ENCODE results near the gene ZFP36L2. TPM values are rescaled to one million over a fixed set of nuclear protein-coding genes. Genes with fewer than 3 reads are reported as not detected.
A peak's percentile ranks its signal among the peaks of the same experiment; 100 is the strongest.

ZFP36L2 gene
- total and polyA plus RNA-seq, 2 donors, result 16.1 to 412 TPM

GRCh38 chr2:43258547-43259156, 32.2 kb upstream of the ZFP36L2 start:
- Histone ChIP-seq H3K27ac (ENCODE audit: low read depth in 1 of 2, low read length in 1 of 2) (no peak overlapping the region), H3K27me3 (ENCODE audit: control insufficient read depth in 2 of 2, insufficient read depth in 1 of 2, low read length in 1 of 2) (no peaks in the 10 kb centered on the region), H3K4me3 (ENCODE audit: low read length in 2 of 2) (no peak overlapping the region), H3K36me3 (ENCODE audit: control insufficient read depth in 2 of 2, insufficient read depth in 2 of 2, low read length in 1 of 2) (peaks cover 5 to 7% of the 10 kb centered on the region in 2 donors), H3K4me1 (ENCODE audit: control insufficient read depth in 2 of 2, insufficient read depth in 2 of 2, low read length in 2 of 2) (no peaks in the 10 kb centered on the region), H3K9me3 (ENCODE audit: control insufficient read depth in 2 of 2, insufficient read depth in 1 of 2, low read length in 1 of 2) (no peaks in the 10 kb centered on the region)
- WGBS, result over 99% methylated on average over 2 of the region's 2 CpGs
- no peak for DNase-seq (ENCODE audit: low read depth in 6 of 9, low spot score in 9 of 9)

GRCh38 chr2:43255296-43255910, 29.0 kb upstream of the ZFP36L2 start:
- Histone ChIP-seq H3K27me3 (ENCODE audit: control insufficient read depth in 2 of 2, insufficient read depth in 1 of 2, low read length in 1 of 2) (no peaks in the 10 kb centered on the region), H3K4me3 (ENCODE audit: low read length in 2 of 2) (no peak overlapping the region), H3K36me3 (ENCODE audit: control insufficient read depth in 2 of 2, insufficient read depth in 2 of 2, low read length in 1 of 2) (peaks cover 7 to 9% of the 10 kb centered on the region in 2 donors), H3K4me1 (ENCODE audit: control insufficient read depth in 2 of 2, insufficient read depth in 2 of 2, low read length in 2 of 2) (peaks cover 0 to 13% of the 10 kb centered on the region in 2 donors), H3K27ac (ENCODE audit: low read depth in 1 of 2, low read length in 1 of 2) (peak overlapping the region in 1 of 2 donors; percentile 47), H3K9me3 (ENCODE audit: control insufficient read depth in 2 of 2, insufficient read depth in 1 of 2, low read length in 1 of 2) (no peaks in the 10 kb centered on the region)
- DNase-seq (ENCODE audit: low read depth in 6 of 9, low spot score in 9 of 9), result no peak
- WGBS, result 81% methylated on average over 8 of the region's 8 CpGs

- H3K27ac ChIP-seq (ENCODE audit: low read depth in 1 of 2, low read length in 1 of 2), result no peak overlapping the region
- H3K27me3 ChIP-seq (ENCODE audit: control insufficient read depth in 2 of 2, insufficient read depth in 1 of 2, low read length in 1 of 2), result no peaks in the 10 kb centered on the region
- WGBS, result 98% methylated on average over 5 of the region's 5 CpGs
- H3K4me3 ChIP-seq (ENCODE audit: low read length in 2 of 2), result no peak overlapping the region
- H3K9me3 ChIP-seq (ENCODE audit: control insufficient read depth in 2 of 2, insufficient read depth in 1 of 2, low read length in 1 of 2), result no peaks in the 10 kb centered on the region
- peaks cover 0 to 13% of the 10 kb centered on the region in 2 donors for H3K4me1 ChIP-seq (ENCODE audit: control insufficient read depth in 2 of 2, insufficient read depth in 2 of 2, low read length in 2 of 2)
- DNase-seq (ENCODE audit: low read depth in 6 of 9, low spot score in 9 of 9), result no peak
- peaks cover 7 to 9% of the 10 kb centered on the region in 2 donors for H3K36me3 ChIP-seq (ENCODE audit: control insufficient read depth in 2 of 2, insufficient read depth in 2 of 2, low read length in 1 of 2)
These were observed 27.9 kb upstream of the ZFP36L2 start for GRCh38 chr2:43254331-43254730.

GRCh38 chr2:43251171-43251731, 24.8 kb upstream of the ZFP36L2 start:
- H3K4me3 ChIP-seq (ENCODE audit: low read length in 2 of 2), result no peak overlapping the region
- peaks cover under 1 to 4% of the 10 kb centered on the region in 2 donors for H3K36me3 ChIP-seq (ENCODE audit: control insufficient read depth in 2 of 2, insufficient read depth in 2 of 2, low read length in 1 of 2)
- no peaks in the 10 kb centered on the region for H3K27me3 ChIP-seq (ENCODE audit: control insufficient read depth in 2 of 2, insufficient read depth in 1 of 2, low read length in 1 of 2)
- DNase-seq (ENCODE audit: low read depth in 6 of 9, low spot score in 9 of 9), result peak in 2 of 9 donors; percentile 9 to 33
- no peaks in the 10 kb centered on the region for H3K9me3 ChIP-seq (ENCODE audit: control insufficient read depth in 2 of 2, insufficient read depth in 1 of 2, low read length in 1 of 2)
- WGBS, result 65% methylated on average over 5 of the region's 5 CpGs
- H3K4me1 ChIP-seq (ENCODE audit: control insufficient read depth in 2 of 2, insufficient read depth in 2 of 2, low read length in 2 of 2), result peaks cover 0 to 13% of the 10 kb centered on the region in 2 donors
- H3K27ac ChIP-seq (ENCODE audit: low read depth in 1 of 2, low read length in 1 of 2), result peak overlapping the region; percentile 38 to 85

GRCh38 chr2:43250015-43250414, 23.6 kb upstream of the ZFP36L2 start:
- 99% methylated on average over 2 of the region's 2 CpGs for WGBS
- Histone ChIP-seq H3K4me3 (ENCODE audit: low read length in 2 of 2) (no peak overlapping the region), H3K4me1 (ENCODE audit: control insufficient read depth in 2 of 2, insufficient read depth in 2 of 2, low read length in 2 of 2) (peaks cover 0 to 13% of the 10 kb centered on the region in 2 donors), H3K27ac (ENCODE audit: low read depth in 1 of 2, low read length in 1 of 2) (no peak overlapping the region), H3K27me3 (ENCODE audit: control insufficient read depth in 2 of 2, insufficient read depth in 1 of 2, low read length in 1 of 2) (no peaks in the 10 kb centered on the region), H3K36me3 (ENCODE audit: control insufficient read depth in 2 of 2, insufficient read depth in 2 of 2, low read length in 1 of 2) (peaks cover 3 to 4% of the 10 kb centered on the region in 2 donors), H3K9me3 (ENCODE audit: control insufficient read depth in 2 of 2, insufficient read depth in 1 of 2, low read length in 1 of 2) (no peaks in the 10 kb centered on the region)
- DNase-seq (ENCODE audit: low read depth in 6 of 9, low spot score in 9 of 9), result no peak

GRCh38 chr2:43248621-43249020, 22.2 kb upstream of the ZFP36L2 start:
- Histone ChIP-seq H3K4me1 (ENCODE audit: control insufficient read depth in 2 of 2, insufficient read depth in 2 of 2, low read length in 2 of 2) (peaks cover 0 to 13% of the 10 kb centered on the region in 2 donors), H3K36me3 (ENCODE audit: control insufficient read depth in 2 of 2, insufficient read depth in 2 of 2, low read length in 1 of 2) (peaks cover 4 to 10% of the 10 kb centered on the region in 2 donors), H3K27ac (ENCODE audit: low read depth in 1 of 2, low read length in 1 of 2) (no peak overlapping the region), H3K4me3 (ENCODE audit: low read length in 2 of 2) (no peak overlapping the region), H3K9me3 (ENCODE audit: control insufficient read depth in 2 of 2, insufficient read depth in 1 of 2, low read length in 1 of 2) (no peaks in the 10 kb centered on the region), H3K27me3 (ENCODE audit: control insufficient read depth in 2 of 2, insufficient read depth in 1 of 2, low read length in 1 of 2) (no peaks in the 10 kb centered on the region)
- 97% methylated on average over 7 of the region's 7 CpGs for WGBS
- no peak for DNase-seq (ENCODE audit: low read depth in 6 of 9, low spot score in 9 of 9)

- Histone ChIP-seq H3K9me3 (ENCODE audit: control insufficient read depth in 2 of 2, insufficient read depth in 1 of 2, low read length in 1 of 2) (no peaks in the 10 kb centered on the region), H3K4me3 (ENCODE audit: low read length in 2 of 2) (no peak overlapping the region), H3K27ac (ENCODE audit: low read depth in 1 of 2, low read length in 1 of 2) (no peak overlapping the region), H3K4me1 (ENCODE audit: control insufficient read depth in 2 of 2, insufficient read depth in 2 of 2, low read length in 2 of 2) (peaks cover 0 to 10% of the 10 kb centered on the region in 2 donors), H3K36me3 (ENCODE audit: control insufficient read depth in 2 of 2, insufficient read depth in 2 of 2, low read length in 1 of 2) (peaks cover 0 to 10% of the 10 kb centered on the region in 2 donors), H3K27me3 (ENCODE audit: control insufficient read depth in 2 of 2, insufficient read depth in 1 of 2, low read length in 1 of 2) (no peaks in the 10 kb centered on the region)
- DNase-seq (ENCODE audit: low read depth in 6 of 9, low spot score in 9 of 9), result no peak
- 94% methylated on average over 3 of the region's 3 CpGs for WGBS
These were observed 20.2 kb upstream of the ZFP36L2 start for GRCh38 chr2:43246641-43247040.

GRCh38 chr2:43241558-43241957, 15.2 kb upstream of the ZFP36L2 start:
- Histone ChIP-seq H3K4me1 (ENCODE audit: control insufficient read depth in 2 of 2, insufficient read depth in 2 of 2, low read length in 2 of 2) (no peaks in the 10 kb centered on the region), H3K4me3 (ENCODE audit: low read length in 2 of 2) (no peak overlapping the region), H3K9me3 (ENCODE audit: control insufficient read depth in 2 of 2, insufficient read depth in 1 of 2, low read length in 1 of 2) (no peaks in the 10 kb centered on the region), H3K27me3 (ENCODE audit: control insufficient read depth in 2 of 2, insufficient read depth in 1 of 2, low read length in 1 of 2) (no peaks in the 10 kb centered on the region), H3K36me3 (ENCODE audit: control insufficient read depth in 2 of 2, insufficient read depth in 2 of 2, low read length in 1 of 2) (peaks cover 0 to 10% of the 10 kb centered on the region in 2 donors), H3K27ac (ENCODE audit: low read depth in 1 of 2, low read length in 1 of 2) (no peak overlapping the region)
- 99% methylated on average over 10 of the region's 10 CpGs for WGBS
- no peak for DNase-seq (ENCODE audit: low read depth in 6 of 9, low spot score in 9 of 9)

- Histone ChIP-seq H3K4me3 (ENCODE audit: low read length in 2 of 2) (no peak overlapping the region), H3K4me1 (ENCODE audit: control insufficient read depth in 2 of 2, insufficient read depth in 2 of 2, low read length in 2 of 2) (no peaks in the 10 kb centered on the region), H3K9me3 (ENCODE audit: control insufficient read depth in 2 of 2, insufficient read depth in 1 of 2, low read length in 1 of 2) (no peaks in the 10 kb centered on the region), H3K27me3 (ENCODE audit: control insufficient read depth in 2 of 2, insufficient read depth in 1 of 2, low read length in 1 of 2) (no peaks in the 10 kb centered on the region), H3K36me3 (ENCODE audit: control insufficient read depth in 2 of 2, insufficient read depth in 2 of 2, low read length in 1 of 2) (peaks cover 0 to 10% of the 10 kb centered on the region in 2 donors), H3K27ac (ENCODE audit: low read depth in 1 of 2, low read length in 1 of 2) (peak overlapping the region in 1 of 2 donors; percentile 42)
- 84% methylated on average over 5 of the region's 5 CpGs for WGBS
- no peak for DNase-seq (ENCODE audit: low read depth in 6 of 9, low spot score in 9 of 9)
These were observed 14.4 kb upstream of the ZFP36L2 start for GRCh38 chr2:43240766-43241150.
